Transverse colon (tissue), 4 donors: ENCODE measurements around the gene OR6C74.

ENCODE experiments used
- EP300 ChIP-seq: sonication (generic); formaldehyde crosslinking; IDR thresholded peaks from one replicate; pipeline ENCODE4 v1.6.1; 2017; ENCODE audit warnings: antibody characterized with exemption, low read depth
- POLR2A ChIP-seq: fragments of 450-650 bp; IDR thresholded peaks from one replicate; pipeline ENCODE4 v1.6.1; 2016; ENCODE audit warnings: antibody characterized with exemption, mild to moderate bottlenecking, moderate library complexity
- POLR2AphosphoS5 ChIP-seq, 3 donors: sonication (generic); formaldehyde crosslinking; IDR thresholded peaks; one replicate each; pipeline ENCODE4 v1.6.1; 2016; ENCODE audit warnings: antibody characterized with exemption in 3 of 3
- TF ChIP-seq, protein P1 (sequence below), 5 experiments: fragments of 200-600 bp in 3 of 5; fragments of 450-650 bp in 2 of 5; sonication (generic) in 3 of 5; IDR thresholded peaks; 1 replicate in 2 of 5; 2 replicates in 3 of 5; pipeline ENCODE4 v1.5.1; 2016 to 2017; ENCODE audit warnings: antibody characterized with exemption in 5 of 5, inconsistent platforms in 3 of 5, mild to moderate bottlenecking in 2 of 5, moderate library complexity in 1 of 5

DNA sequence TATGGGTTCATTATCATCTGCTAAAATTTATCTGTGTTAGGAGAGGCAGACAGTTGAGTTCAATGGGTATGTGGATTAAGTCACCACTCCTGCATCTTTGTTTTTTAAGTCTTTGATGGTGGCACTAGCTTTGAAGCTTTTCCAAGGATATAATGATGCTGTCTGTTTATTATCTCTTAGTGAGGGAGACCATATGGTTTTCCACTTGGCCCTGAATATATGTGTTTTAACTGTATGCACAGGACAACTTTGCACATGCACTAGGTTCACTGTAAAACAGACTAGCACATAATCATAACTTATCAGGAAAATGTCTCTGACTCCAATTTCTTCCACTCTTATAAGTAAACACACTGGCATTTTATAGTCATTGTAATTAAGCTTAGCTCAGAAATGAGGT, 8.9 kb downstream of the OR6C74 start:
- TF ChIP-seq POLR2AphosphoS5 (IDR thresholded peaks at IDR 0.05) (no peak), POLR2A (no peak), EP300 (no peak)
- TF ChIP-seq, protein P1, sequence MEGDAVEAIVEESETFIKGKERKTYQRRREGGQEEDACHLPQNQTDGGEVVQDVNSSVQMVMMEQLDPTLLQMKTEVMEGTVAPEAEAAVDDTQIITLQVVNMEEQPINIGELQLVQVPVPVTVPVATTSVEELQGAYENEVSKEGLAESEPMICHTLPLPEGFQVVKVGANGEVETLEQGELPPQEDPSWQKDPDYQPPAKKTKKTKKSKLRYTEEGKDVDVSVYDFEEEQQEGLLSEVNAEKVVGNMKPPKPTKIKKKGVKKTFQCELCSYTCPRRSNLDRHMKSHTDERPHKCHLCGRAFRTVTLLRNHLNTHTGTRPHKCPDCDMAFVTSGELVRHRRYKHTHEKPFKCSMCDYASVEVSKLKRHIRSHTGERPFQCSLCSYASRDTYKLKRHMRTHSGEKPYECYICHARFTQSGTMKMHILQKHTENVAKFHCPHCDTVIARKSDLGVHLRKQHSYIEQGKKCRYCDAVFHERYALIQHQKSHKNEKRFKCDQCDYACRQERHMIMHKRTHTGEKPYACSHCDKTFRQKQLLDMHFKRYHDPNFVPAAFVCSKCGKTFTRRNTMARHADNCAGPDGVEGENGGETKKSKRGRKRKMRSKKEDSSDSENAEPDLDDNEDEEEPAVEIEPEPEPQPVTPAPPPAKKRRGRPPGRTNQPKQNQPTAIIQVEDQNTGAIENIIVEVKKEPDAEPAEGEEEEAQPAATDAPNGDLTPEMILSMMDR (IDR thresholded peaks at IDR 0.05) = no peak
